NCI-H524 (cell line): Measurements from ENCODE around the gene SDCBP2.
"Not testable (repeated sequence)": the region's sequence is repeated elsewhere in the genome, so short reads cannot be mapped to it uniquely, and the experiment has no call there.

ENCODE experiments used
- DNase-seq, 2 experiments: peaks; one replicate each; lab custom pipeline; 2025; lab: John Stamatoyannopoulos, UW

Gene SDCBP2

GRCh38 chr20:1360094-1360846, 31.3 kb upstream of the SDCBP2 start:
- no peak for DNase-seq

GRCh38 chr20:1357921-1358671, 29.2 kb upstream of the SDCBP2 start:
- DNase-seq, result no peak

- DNase-seq, result no peak
Measured at GRCh38 chr20:1353956-1354355, 25.0 kb upstream of the SDCBP2 start.

- no peak for DNase-seq
Measured at GRCh38 chr20:1346315-1346969, 17.5 kb upstream of the SDCBP2 start.

GRCh38 chr20:1345756-1346093, 16.8 kb upstream of the SDCBP2 start:
- DNase-seq, result no peak

DNA sequence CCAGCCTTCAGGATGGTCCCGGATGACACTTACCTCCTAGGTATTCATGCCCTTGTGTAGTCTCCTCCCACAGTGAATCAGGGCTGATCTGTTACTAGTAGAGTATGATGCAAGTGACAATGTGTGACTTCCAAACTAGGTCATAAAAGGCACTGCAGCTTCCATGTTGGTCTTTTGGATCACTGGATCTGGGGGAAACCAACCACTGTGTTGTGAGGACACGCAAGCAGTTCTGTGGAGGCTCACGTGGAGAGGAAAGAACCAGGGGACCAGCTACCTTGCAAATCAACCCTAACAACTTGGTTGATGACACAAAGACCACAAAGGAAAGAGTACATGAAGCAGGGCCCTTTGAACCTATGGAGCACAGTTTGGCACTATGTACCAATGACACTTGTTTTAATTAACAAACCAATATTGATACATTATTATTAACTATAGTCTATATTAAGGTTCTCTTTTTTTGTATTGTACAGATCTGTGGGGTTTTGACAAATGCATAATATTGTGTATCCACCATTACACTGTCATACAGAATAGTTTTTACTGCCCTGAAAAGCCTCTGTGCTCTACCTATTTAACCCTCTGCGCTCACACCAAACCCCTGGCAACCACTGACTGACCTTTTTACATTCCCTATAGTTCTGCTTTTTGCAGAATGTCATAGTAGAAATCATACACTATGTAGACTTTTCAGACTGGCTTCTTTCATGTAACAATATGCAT, 16.3 kb upstream of the SDCBP2 start:
- DNase-seq, result no peak

GRCh38 chr20:1343446-1344124, 14.6 kb upstream of the SDCBP2 start:
- not testable (repeated sequence) for DNase-seq

GRCh38 chr20:1341561-1342265, 12.8 kb upstream of the SDCBP2 start:
- DNase-seq, result peak in 1 of 2 experiments; percentile 31

- DNase-seq, result no peak
Measured at GRCh38 chr20:1338801-1339200, 9.9 kb upstream of the SDCBP2 start.

DNA sequence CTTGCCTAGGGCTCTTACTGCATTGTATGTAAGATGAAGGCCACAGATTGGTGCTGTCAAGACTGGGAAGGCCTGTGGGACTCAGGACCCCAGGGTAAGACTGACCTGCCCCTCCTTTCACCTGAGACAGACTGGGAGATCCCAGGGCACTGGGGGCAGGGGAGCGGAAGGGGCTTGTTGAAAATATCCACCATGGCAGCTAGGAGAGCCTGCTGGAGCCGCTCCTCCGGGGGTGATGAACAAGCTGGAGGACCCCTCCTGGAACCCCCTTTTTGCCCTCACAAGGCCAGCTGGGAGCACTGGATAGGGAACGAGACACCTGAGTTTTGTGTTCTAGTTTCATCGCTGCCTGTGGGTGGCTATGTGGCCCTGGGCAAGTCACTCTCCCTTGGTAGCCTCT, 9.2 kb upstream of the SDCBP2 start:
- no peak for DNase-seq

DNA sequence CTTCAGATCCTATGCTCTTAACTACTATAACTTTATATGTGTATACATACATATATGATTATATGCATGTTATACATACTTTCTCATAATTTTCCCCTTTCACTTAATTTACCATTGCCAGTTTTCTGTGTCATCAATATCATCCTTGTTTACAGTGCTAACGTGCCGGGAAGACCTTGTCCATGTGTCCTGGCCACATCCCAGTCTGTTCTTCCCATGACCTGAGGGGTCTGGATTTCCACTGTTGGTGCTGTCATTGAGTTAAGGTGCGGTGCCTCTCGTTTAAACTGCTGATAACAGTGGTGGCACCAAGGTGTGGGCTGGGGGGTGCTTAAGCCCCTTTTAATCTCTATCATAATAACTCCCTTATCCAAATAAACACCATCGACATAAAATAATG, 8.5 kb upstream of the SDCBP2 start:
- no peak for DNase-seq

GRCh38 chr20:1336699-1337367, 7.9 kb upstream of the SDCBP2 start:
- no peak for DNase-seq

DNA sequence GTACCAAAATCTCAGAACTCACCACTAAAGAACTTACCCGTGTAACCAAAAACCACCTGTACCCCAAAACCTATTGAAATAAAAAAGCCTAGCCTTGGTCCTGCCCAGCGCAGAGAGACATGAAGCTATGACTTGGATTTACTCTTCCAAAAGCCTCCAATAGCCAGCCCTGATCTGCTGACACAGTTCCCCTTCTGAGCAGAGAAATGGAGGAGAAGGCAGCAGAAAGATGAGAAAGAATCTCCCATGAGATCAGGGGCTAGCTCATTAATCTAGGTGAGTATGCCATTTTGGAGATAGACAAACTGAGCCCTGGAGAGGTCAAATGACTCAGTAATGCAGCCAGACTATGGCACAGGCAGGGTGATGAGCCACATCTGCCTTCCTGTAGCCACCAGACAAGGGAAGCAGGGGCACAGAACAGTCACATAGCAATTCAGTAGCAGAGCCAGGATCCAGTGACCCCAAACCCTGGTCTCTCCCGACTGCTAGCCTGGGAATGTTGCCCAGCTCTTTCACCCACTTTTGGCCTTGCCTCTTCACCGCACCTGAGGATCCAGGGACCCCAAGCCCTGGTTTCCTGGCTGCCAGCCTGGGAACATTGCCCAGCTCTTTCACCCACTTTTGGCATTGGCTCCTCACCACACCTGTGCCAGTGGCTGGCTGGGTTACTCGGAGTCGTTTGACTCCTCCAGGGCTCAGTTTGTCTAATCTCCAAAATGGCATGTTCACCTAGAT, 7.2 kb upstream of the SDCBP2 start:
- DNase-seq, result no peak

DNA sequence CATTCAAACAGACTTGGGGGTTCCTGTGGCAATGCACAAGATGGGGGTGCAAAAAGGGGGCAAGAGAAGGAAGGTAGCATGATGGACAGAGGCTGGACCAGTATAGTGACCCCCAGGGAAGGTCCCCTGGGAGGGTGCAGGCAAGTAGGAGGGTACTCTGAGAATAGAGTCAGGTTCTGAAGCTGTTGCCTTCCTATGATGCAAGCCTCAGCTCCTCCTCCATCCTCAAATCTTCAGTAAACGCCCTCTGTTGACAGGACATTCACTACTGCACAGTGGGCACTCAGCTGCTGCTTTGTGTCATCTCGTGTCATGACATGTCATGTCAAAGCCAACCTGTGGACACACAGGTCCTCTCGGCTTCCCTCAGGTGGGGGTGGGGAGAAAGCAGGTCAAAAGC, 5.8 kb upstream of the SDCBP2 start:
- DNase-seq, result no peak

DNA sequence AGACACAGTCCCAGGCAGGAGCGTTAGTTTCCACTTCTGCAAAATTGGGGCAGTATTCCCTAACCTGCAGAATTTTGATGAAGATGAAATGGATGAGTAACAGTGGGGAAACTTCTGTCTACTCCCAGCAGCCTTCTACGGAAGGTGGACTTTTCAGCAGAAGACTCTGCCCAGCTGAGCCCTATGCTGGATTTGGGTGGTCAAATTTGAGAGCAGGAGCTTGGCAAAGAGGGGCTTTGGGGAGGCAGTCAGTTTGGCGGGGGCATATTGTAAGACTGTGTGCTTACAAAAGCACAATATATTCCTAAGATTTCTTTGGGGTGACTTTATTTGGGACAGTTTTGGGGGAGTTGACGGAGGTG, 5.4 kb upstream of the SDCBP2 start:
- DNase-seq, result no peak

GRCh38 chr20:1333462-1334369, 4.8 kb upstream of the SDCBP2 start:
- DNase-seq, result no peak

GRCh38 chr20:1332749-1333300, 3.9 kb upstream of the SDCBP2 start:
- no peak for DNase-seq

- DNase-seq, result no peak
Measured at GRCh38 chr20:1331801-1332453, 3.0 kb upstream of the SDCBP2 start.
